ENCODE measurements around the gene ABLIM2. TPM values are rescaled to one million over a fixed set of nuclear protein-coding genes. Genes with fewer than 3 reads are reported as not detected.
A peak's percentile ranks its signal among the peaks of the same experiment; 100 is the strongest.

Gene ABLIM2
- total RNA-seq, 2 donors from 2014 or later: 2.6 to 7.3 TPM

DNA sequence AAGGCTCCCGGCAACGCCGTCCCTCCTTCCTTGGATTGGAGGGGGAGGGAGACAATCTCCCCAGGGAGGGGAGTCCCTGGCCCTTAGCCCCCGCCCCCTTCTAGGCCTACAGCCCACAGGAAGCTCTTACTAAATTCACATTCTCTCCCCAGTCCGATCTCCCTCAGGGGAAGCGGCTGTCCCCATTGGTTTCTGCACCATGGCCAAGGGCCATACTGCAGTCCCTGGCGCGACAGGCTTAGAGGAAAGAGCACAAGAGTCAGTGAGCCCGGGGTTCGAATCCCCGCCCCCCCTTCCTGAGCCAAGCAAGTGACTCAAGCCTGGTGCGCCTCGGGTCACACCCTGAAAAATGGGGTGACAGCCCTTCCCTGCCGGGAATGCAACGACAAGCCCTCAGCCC, 1.1 kb downstream of the ABLIM2 start:
- Histone ChIP-seq H3K4me1 (replicated peaks) (peaks cover 10% of the 10 kb centered on the region), H3K4me3 (peak overlapping the region; percentile 60 to 82), H3K27me3 (replicated peaks; ENCODE audit: insufficient read depth) (peaks cover 5% of the 10 kb centered on the region), H3K36me3 (no peaks in the 10 kb centered on the region), H3K9me3 (no peaks in the 10 kb centered on the region), H3K27ac (no peak overlapping the region)
- TF ChIP-seq POLR2AphosphoS5 (IDR thresholded peaks at IDR 0.05) (no peak), POLR2A (IDR thresholded peaks at IDR 0.05) (no peak)
- TF ChIP-seq, protein P1, sequence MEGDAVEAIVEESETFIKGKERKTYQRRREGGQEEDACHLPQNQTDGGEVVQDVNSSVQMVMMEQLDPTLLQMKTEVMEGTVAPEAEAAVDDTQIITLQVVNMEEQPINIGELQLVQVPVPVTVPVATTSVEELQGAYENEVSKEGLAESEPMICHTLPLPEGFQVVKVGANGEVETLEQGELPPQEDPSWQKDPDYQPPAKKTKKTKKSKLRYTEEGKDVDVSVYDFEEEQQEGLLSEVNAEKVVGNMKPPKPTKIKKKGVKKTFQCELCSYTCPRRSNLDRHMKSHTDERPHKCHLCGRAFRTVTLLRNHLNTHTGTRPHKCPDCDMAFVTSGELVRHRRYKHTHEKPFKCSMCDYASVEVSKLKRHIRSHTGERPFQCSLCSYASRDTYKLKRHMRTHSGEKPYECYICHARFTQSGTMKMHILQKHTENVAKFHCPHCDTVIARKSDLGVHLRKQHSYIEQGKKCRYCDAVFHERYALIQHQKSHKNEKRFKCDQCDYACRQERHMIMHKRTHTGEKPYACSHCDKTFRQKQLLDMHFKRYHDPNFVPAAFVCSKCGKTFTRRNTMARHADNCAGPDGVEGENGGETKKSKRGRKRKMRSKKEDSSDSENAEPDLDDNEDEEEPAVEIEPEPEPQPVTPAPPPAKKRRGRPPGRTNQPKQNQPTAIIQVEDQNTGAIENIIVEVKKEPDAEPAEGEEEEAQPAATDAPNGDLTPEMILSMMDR (IDR thresholded peaks at IDR 0.05): no peak
- WGBS: 20% methylated on average over 15 of the region's 15 CpGs
- no peak for DNase-seq (ENCODE audit: low spot score)
- intact Hi-C loops (cut with DNase I): no loop called here

DNA sequence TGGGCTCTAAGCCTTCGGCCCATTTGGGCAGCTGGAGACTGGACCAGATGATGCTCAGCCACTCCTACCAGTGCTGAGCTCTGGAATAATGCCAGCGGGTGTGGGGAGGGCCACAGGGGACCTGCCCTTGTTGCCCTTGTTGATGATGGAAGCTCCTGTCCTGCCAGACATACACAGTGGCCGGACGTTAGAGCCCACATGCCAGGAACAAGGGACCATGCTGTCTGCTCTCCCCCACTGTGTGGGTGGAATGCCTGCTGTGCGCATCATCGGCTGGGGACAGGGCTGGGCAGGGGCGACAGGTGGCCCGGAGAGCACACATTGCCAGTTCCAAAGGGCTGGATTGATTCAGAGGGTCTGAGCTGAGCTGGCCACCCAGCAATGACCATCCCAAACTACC, 2.0 kb downstream of the ABLIM2 start:
- intact Hi-C loops (cut with DNase I): no loop called here
- TF ChIP-seq, protein P1 (IDR thresholded peaks at IDR 0.05): no peak
- TF ChIP-seq POLR2AphosphoS5 (IDR thresholded peaks at IDR 0.05): no peak
- TF ChIP-seq POLR2A (IDR thresholded peaks at IDR 0.05): no peak
- Histone ChIP-seq H3K27ac (no peak overlapping the region), H3K9me3 (no peaks in the 10 kb centered on the region), H3K4me1 (replicated peaks) (peaks cover 10% of the 10 kb centered on the region), H3K36me3 (no peaks in the 10 kb centered on the region), H3K4me3 (no peak overlapping the region), H3K27me3 (replicated peaks; ENCODE audit: insufficient read depth) (peaks cover 5% of the 10 kb centered on the region)
- 78% methylated on average over 4 of the region's 8 CpGs for WGBS
- DNase-seq (ENCODE audit: low spot score): no peak

DNA sequence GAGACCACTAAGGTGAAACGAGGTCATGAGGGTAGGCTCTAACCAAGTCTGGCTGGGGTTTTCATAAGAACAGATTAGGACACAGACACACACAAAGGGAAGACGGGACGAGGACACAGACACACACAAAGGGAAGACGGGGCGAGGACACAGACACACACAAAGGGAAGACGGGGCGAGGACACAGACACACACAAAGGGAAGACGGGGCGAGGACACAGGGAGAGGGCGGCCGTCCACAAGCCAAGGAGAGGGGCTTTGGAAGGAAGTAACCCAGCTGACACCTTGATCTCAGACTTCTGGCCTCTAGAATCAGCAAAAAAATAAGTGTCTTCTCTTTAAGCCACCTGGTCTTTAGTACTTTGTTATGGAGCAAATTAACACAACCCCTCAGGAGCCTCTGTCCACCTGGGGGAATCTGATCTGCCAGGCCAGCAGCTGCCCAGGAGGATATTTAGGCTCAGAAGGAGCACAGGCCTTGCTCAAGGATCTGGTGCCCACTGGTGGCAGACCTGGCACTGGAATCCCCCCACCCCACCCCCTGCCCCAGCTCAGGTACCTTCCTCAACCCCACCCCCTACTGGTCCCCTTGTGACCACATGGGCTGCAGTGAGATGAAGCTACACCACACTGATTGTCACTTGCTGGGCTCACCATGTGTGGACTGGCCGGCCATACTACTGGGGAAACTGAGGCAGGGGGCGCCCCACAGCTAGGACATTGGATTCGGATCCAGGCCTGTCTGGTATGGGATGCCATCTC, 2.8 kb downstream of the ABLIM2 start:
- Histone ChIP-seq H3K4me3 (no peak overlapping the region), H3K36me3 (no peaks in the 10 kb centered on the region), H3K27ac (no peak overlapping the region), H3K27me3 (replicated peaks; ENCODE audit: insufficient read depth) (peaks cover 5% of the 10 kb centered on the region), H3K9me3 (no peaks in the 10 kb centered on the region), H3K4me1 (replicated peaks) (peaks cover 10% of the 10 kb centered on the region)
- 93% methylated on average over 14 of the region's 14 CpGs for WGBS
- TF ChIP-seq, protein P1 (IDR thresholded peaks at IDR 0.05): no peak
- TF ChIP-seq POLR2A (IDR thresholded peaks at IDR 0.05): no peak
- no peak for TF ChIP-seq POLR2AphosphoS5 (IDR thresholded peaks at IDR 0.05)
- intact Hi-C loops (cut with DNase I): no loop called here
- DNase-seq (ENCODE audit: low spot score): no peak

DNA sequence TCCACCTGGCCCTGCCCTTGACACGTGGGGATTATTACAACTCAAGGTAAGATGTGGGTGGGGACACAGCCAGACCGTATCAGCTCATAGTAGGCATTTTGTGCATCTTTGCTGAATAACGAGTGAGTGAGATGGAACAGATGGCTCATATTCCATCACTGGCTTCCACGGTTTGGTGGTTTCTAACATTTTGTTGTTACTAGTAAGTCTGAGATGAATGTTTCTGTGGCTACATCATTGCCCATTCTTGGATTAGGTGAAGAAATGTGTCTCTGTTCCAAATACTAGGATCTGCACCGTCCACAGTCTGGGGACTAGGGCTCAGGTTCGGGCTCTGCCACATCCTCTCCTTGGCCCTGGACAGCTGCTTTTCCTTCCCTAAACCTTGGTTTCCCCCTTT, 3.6 kb downstream of the ABLIM2 start:
- Histone ChIP-seq H3K36me3 (no peaks in the 10 kb centered on the region), H3K4me3 (no peak overlapping the region), H3K4me1 (replicated peaks) (peaks cover 9% of the 10 kb centered on the region), H3K27ac (no peak overlapping the region), H3K27me3 (replicated peaks; ENCODE audit: insufficient read depth) (peaks cover 5% of the 10 kb centered on the region), H3K9me3 (no peaks in the 10 kb centered on the region)
- no peak for DNase-seq (ENCODE audit: low spot score)
- intact Hi-C loops (cut with DNase I): no loop called here
- TF ChIP-seq POLR2A (IDR thresholded peaks at IDR 0.05) (no peak), POLR2AphosphoS5 (IDR thresholded peaks at IDR 0.05) (no peak)
- TF ChIP-seq, protein P1 (IDR thresholded peaks at IDR 0.05): no peak
- WGBS: 83% methylated on average over 6 of the region's 6 CpGs

DNA sequence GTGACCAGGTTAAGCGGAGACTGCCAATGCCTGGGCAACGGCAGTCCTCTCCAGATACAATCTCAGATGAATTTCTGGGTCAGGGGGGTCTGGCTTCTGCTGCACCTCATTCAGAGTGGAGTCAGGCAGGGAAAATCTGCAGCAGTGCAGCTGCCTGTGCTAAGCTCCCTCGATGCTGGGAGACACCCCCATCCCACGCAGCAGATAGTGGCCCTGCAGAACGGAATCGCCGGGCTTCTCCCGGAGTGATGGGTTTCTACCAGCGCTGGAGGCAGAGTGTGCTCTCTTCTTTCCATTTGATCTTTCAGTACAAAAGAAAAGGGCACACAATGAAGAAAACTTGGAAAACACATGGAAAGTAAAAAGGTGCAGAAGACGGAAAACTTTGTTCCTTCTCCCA, 5.2 kb downstream of the ABLIM2 start:
- Histone ChIP-seq H3K27me3 (replicated peaks; ENCODE audit: insufficient read depth) (peaks cover 5% of the 10 kb centered on the region), H3K4me3 (no peak overlapping the region), H3K36me3 (no peaks in the 10 kb centered on the region), H3K27ac (no peak overlapping the region), H3K4me1 (replicated peaks) (peaks cover 6% of the 10 kb centered on the region), H3K9me3 (no peaks in the 10 kb centered on the region)
- no peak for TF ChIP-seq POLR2A (IDR thresholded peaks at IDR 0.05)
- TF ChIP-seq POLR2AphosphoS5 (IDR thresholded peaks at IDR 0.05): no peak
- TF ChIP-seq, protein P1 (IDR thresholded peaks at IDR 0.05): no peak
- no peak for DNase-seq (ENCODE audit: low spot score)
- intact Hi-C loops (cut with DNase I): no loop called here
- WGBS: 79% methylated on average over 10 of the region's 10 CpGs
